Upper lobe of left lung (tissue), 6 donors: ENCODE results near the gene MRPL18. TPM values are rescaled to one million over a fixed set of nuclear protein-coding genes. Genes with fewer than 3 reads are reported as not detected.

Source experiments
- ATAC-seq, 2 donors: fragments of 200-7000 bp; cut with Tn5 transposase; one replicate each; pipeline ENCODE4 v1.9.1; 2022; ENCODE audit warnings: mild to moderate bottlenecking in 2 of 2, moderate library complexity in 2 of 2; ENCODE audit not compliant: low FRiP score in 2 of 2
- DNase-seq, 2 donors: peaks; one replicate each; pipeline ENCODE4 v3.0.0-alpha.2; 2019 to 2020
- H3K27ac ChIP-seq, 4 donors: fragments of 200-600 bp; sonication (generic); one replicate each; pipeline ENCODE4 v1.5.1; 2016 to 2019
- H3K27me3 ChIP-seq, 4 donors: fragments of 200-600 bp; sonication (generic); one replicate each; pipeline ENCODE4 v1.5.1; 2017 to 2019
- H3K36me3 ChIP-seq, 4 donors: fragments of 200-600 bp; sonication (generic); one replicate each; pipeline ENCODE4 v1.5.1; 2016 to 2019
- H3K4me1 ChIP-seq, 4 donors: fragments of 200-600 bp; sonication (generic); one replicate each; pipeline ENCODE4 v1.5.1; 2018 to 2019
- H3K4me3 ChIP-seq, 4 donors: fragments of 200-600 bp; sonication (generic); one replicate each; pipeline ENCODE4 v1.5.1; 2017 to 2019; ENCODE audit warnings: mild to moderate bottlenecking in 2 of 4, moderate library complexity in 1 of 4
- H3K9me3 ChIP-seq, 4 donors: fragments of 200-600 bp; sonication (generic); one replicate each; pipeline ENCODE4 v1.5.1; 2018 to 2019
- CTCF ChIP-seq, 6 experiments: fragments of 450-650 bp in 4 of 6; fragments of 200-600 bp in 2 of 6; sonication (generic) in 2 of 6; IDR thresholded peaks; one replicate each; pipeline ENCODE4 v1.5.1; 2016 to 2019; ENCODE audit warnings: antibody characterized with exemption in 6 of 6
- EP300 ChIP-seq, 4 donors: sonication (generic); formaldehyde crosslinking; IDR thresholded peaks; one replicate each; pipeline ENCODE4 v1.5.1; 2017; ENCODE audit warnings: antibody characterized with exemption in 4 of 4, control low read depth in 2 of 4
- POLR2A ChIP-seq, 4 donors: fragments of 450-650 bp; IDR thresholded peaks; one replicate each; pipeline ENCODE4 v1.5.1; 2016 to 2017; ENCODE audit warnings: antibody characterized with exemption in 4 of 4, mild to moderate bottlenecking in 2 of 4
- POLR2AphosphoS5 ChIP-seq, 2 donors: sonication (generic); formaldehyde crosslinking; IDR thresholded peaks; one replicate each; pipeline ENCODE4 v1.5.1; 2017; ENCODE audit warnings: antibody characterized with exemption in 2 of 2
- WGBS, 2 donors: methylation state at CpG; one replicate each; pipeline ENCODE4 v1.1.5; 2017 to 2018; 5-methylcytosine and 5-hydroxymethylcytosine counted together
- total RNA-seq, 6 donors: library from RNA; depleted of rRNA in 4 of 6; stranded (reverse); fragments of >200 nt in 4 of 6; gene quantifications; one replicate each; pipeline versions ENCODE4 v1.1.0 to v1.2.1, GENCODE V29; 2016 to 2021
- donor health status: DM: no; HTN: no; CAD: no; lungs with moderate emphysema.
- donor health status: DM: no; HTN: yes; CAD: no; lungs with severe emphysema.

MRPL18 gene
- total RNA-seq, 6 donors from 2014 or later: 18.9 to 61.5 (median 58.7) TPM

GRCh38 chr6:159806021-159806458 lies 15.8 kb downstream of the MRPL18 start:
- TF ChIP-seq CTCF (IDR thresholded peaks at IDR 0.05) (no peak), POLR2AphosphoS5 (IDR thresholded peaks at IDR 0.05) (no peak), POLR2A (IDR thresholded peaks at IDR 0.05) (no peak), EP300 (IDR thresholded peaks at IDR 0.05) (no peak)
- ATAC-seq (no peak), DNase-seq (no peak)
- Histone ChIP-seq H3K27me3 (no peaks in the 10 kb centered on the region), H3K4me3 (no peak overlapping the region), H3K36me3 (no peaks in the 10 kb centered on the region), H3K27ac (no peak overlapping the region), H3K4me1 (peaks cover 0 to 4% (median 0%) of the 10 kb centered on the region in 4 donors), H3K9me3 (no peaks in the 10 kb centered on the region)
- 81 to 88% methylated on average over 9 of the region's 9 CpGs for WGBS, 2 donors

GRCh38 chr6:159807150-159807858 lies 17.0 kb downstream of the MRPL18 start:
- DNase-seq: no peak
- H3K4me1 ChIP-seq: no peaks in the 10 kb centered on the region
- no peaks in the 10 kb centered on the region for H3K9me3 ChIP-seq
- H3K27ac ChIP-seq: no peak overlapping the region
- no peak for ATAC-seq
- TF ChIP-seq EP300 (IDR thresholded peaks at IDR 0.05) (no peak), POLR2AphosphoS5 (IDR thresholded peaks at IDR 0.05) (no peak), CTCF (IDR thresholded peaks at IDR 0.05) (no peak), POLR2A (IDR thresholded peaks at IDR 0.05) (no peak)
- no peak overlapping the region for H3K4me3 ChIP-seq
- WGBS, 2 donors: 92 to 93% methylated on average over 5 of the region's 5 CpGs
- H3K36me3 ChIP-seq: no peaks in the 10 kb centered on the region
- no peaks in the 10 kb centered on the region for H3K27me3 ChIP-seq

GRCh38 chr6:159808647-159809046 lies 18.4 kb downstream of the MRPL18 start:
- no peak overlapping the region for H3K27ac ChIP-seq
- WGBS, 2 donors: 81 to 82% methylated on average over 6 of the region's 6 CpGs
- ATAC-seq (no peak), DNase-seq (no peak)
- H3K4me1 ChIP-seq: no peaks in the 10 kb centered on the region
- no peaks in the 10 kb centered on the region for H3K27me3 ChIP-seq
- H3K9me3 ChIP-seq: no peaks in the 10 kb centered on the region
- TF ChIP-seq POLR2A (IDR thresholded peaks at IDR 0.05) (no peak), EP300 (IDR thresholded peaks at IDR 0.05) (no peak), POLR2AphosphoS5 (IDR thresholded peaks at IDR 0.05) (no peak), CTCF (IDR thresholded peaks at IDR 0.05) (no peak)
- H3K4me3 ChIP-seq: no peak overlapping the region
- H3K36me3 ChIP-seq: no peaks in the 10 kb centered on the region

GRCh38 chr6:159809149-159809548 lies 18.9 kb downstream of the MRPL18 start:
- WGBS, 2 donors: 84 to 94% methylated on average over 4 of the region's 4 CpGs
- DNase-seq (no peak), ATAC-seq (no peak)
- TF ChIP-seq EP300 (IDR thresholded peaks at IDR 0.05) (no peak), CTCF (IDR thresholded peaks at IDR 0.05) (no peak), POLR2A (IDR thresholded peaks at IDR 0.05) (no peak)
- H3K9me3 ChIP-seq: no peaks in the 10 kb centered on the region
- no peaks in the 10 kb centered on the region for H3K27me3 ChIP-seq
- H3K27ac ChIP-seq: no peak overlapping the region
- H3K4me3 ChIP-seq: no peak overlapping the region
- no peaks in the 10 kb centered on the region for H3K36me3 ChIP-seq
- no peaks in the 10 kb centered on the region for H3K4me1 ChIP-seq

GRCh38 chr6:159813781-159814180 lies 23.5 kb downstream of the MRPL18 start:
- DNase-seq: no peak
- TF ChIP-seq POLR2AphosphoS5 (IDR thresholded peaks at IDR 0.05) (no peak), POLR2A (IDR thresholded peaks at IDR 0.05) (no peak), CTCF (IDR thresholded peaks at IDR 0.05) (no peak), EP300 (IDR thresholded peaks at IDR 0.05) (no peak)
- no peaks in the 10 kb centered on the region for H3K4me1 ChIP-seq
- 75 to 79% methylated on average over 9 of the region's 9 CpGs for WGBS, 2 donors
- no peak overlapping the region for H3K27ac ChIP-seq
- no peak for ATAC-seq
- no peaks in the 10 kb centered on the region for H3K27me3 ChIP-seq
- no peaks in the 10 kb centered on the region for H3K36me3 ChIP-seq
- H3K9me3 ChIP-seq: no peaks in the 10 kb centered on the region
- no peak overlapping the region for H3K4me3 ChIP-seq
